GM21360 (cell line): ENCODE measurements around the gene SLC24A3.

Experiments used
- ATAC-seq: cut with Tn5 transposase; IDR thresholded peaks from one replicate; pipeline ENCODE4 v1.9.1; 2021; ENCODE audit warnings: mild to moderate bottlenecking, moderate library complexity; ENCODE audit not compliant: unreplicated experiment

Gene SLC24A3

GRCh38 chr20:19212469-19212815 is at the start of gene SLC24A3:
TSS of gene SLC24A3 (plus strand) at chr20:19212642.
- ATAC-seq = peak; percentile 23

- ATAC-seq = no peak
These were observed 42.3 kb upstream of the SLC24A3 start for GRCh38 chr20:19170148-19170547.

- no peak for ATAC-seq
These were observed 39.8 kb upstream of the SLC24A3 start for GRCh38 chr20:19172637-19173036.

GRCh38 chr20:19176470-19177052 is 35.9 kb upstream of the SLC24A3 start:
- no peak for ATAC-seq

- no peak for ATAC-seq
These were observed 30.9 kb upstream of the SLC24A3 start for GRCh38 chr20:19181552-19181951.

GRCh38 chr20:19185083-19185482 is 27.4 kb upstream of the SLC24A3 start:
- ATAC-seq = no peak

- no peak for ATAC-seq
These were observed 19.1 kb upstream of the SLC24A3 start for GRCh38 chr20:19193349-19193748.

GRCh38 chr20:19205981-19206396 is 6.5 kb upstream of the SLC24A3 start:
- no peak for ATAC-seq

- no peak for ATAC-seq
These were observed 4.9 kb upstream of the SLC24A3 start for GRCh38 chr20:19207541-19207940.

- no peak for ATAC-seq
These were observed 1.9 kb upstream of the SLC24A3 start for GRCh38 chr20:19210391-19211155.

GRCh38 chr20:19211252-19211651 is 1.2 kb upstream of the SLC24A3 start:
- ATAC-seq = no peak

- peak; percentile 26 for ATAC-seq
These were observed 577 bp upstream of the SLC24A3 start for GRCh38 chr20:19211661-19212468.

GRCh38 chr20:19212821-19213502 is 520 bp downstream of the SLC24A3 start:
- peak; percentile 63 for ATAC-seq

- no peak for ATAC-seq
These were observed 1.6 kb downstream of the SLC24A3 start for GRCh38 chr20:19213946-19214490.

GRCh38 chr20:19218411-19218810 is 6.0 kb downstream of the SLC24A3 start:
- ATAC-seq = no peak

GRCh38 chr20:19222520-19223040 is 10.1 kb downstream of the SLC24A3 start:
- no peak for ATAC-seq

GRCh38 chr20:19223640-19224039 is 11.2 kb downstream of the SLC24A3 start:
- ATAC-seq = no peak

- no peak for ATAC-seq
These were observed 19.1 kb downstream of the SLC24A3 start for GRCh38 chr20:19231359-19232035.

- no peak for ATAC-seq
These were observed 20.8 kb downstream of the SLC24A3 start for GRCh38 chr20:19232997-19233794.
